ENCODE measurements around the gene TMEM81. TPM values are rescaled to one million over a fixed set of nuclear protein-coding genes. Genes with fewer than 3 reads are reported as not detected.

TMEM81 gene
- total RNA-seq, 1 donor from 2014 or later = 3.5 TPM

- no peaks in the 10 kb centered on the region for H3K27me3 ChIP-seq
- intact Hi-C loops (cut with DNase I) = loop anchor here (10.0 kb wide), 1 partner anchor 91 kb away; no protein-coding TSS in a partner anchor
- no peak overlapping the region for H3K27ac ChIP-seq
- no peaks in the 10 kb centered on the region for H3K36me3 ChIP-seq
- no peak overlapping the region for H3K4me3 ChIP-seq
- H3K4me1 ChIP-seq = no peaks in the 10 kb centered on the region
- DNase-seq = peak; percentile 55
- TF ChIP-seq, protein P1, sequence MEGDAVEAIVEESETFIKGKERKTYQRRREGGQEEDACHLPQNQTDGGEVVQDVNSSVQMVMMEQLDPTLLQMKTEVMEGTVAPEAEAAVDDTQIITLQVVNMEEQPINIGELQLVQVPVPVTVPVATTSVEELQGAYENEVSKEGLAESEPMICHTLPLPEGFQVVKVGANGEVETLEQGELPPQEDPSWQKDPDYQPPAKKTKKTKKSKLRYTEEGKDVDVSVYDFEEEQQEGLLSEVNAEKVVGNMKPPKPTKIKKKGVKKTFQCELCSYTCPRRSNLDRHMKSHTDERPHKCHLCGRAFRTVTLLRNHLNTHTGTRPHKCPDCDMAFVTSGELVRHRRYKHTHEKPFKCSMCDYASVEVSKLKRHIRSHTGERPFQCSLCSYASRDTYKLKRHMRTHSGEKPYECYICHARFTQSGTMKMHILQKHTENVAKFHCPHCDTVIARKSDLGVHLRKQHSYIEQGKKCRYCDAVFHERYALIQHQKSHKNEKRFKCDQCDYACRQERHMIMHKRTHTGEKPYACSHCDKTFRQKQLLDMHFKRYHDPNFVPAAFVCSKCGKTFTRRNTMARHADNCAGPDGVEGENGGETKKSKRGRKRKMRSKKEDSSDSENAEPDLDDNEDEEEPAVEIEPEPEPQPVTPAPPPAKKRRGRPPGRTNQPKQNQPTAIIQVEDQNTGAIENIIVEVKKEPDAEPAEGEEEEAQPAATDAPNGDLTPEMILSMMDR (IDR thresholded peaks at IDR 0.05) = no peak
- no peak for ATAC-seq
- H3K9me3 ChIP-seq = no peaks in the 10 kb centered on the region
Observed at GRCh38 chr1:205065666-205066065, 18.6 kb downstream of the TMEM81 start.

DNA sequence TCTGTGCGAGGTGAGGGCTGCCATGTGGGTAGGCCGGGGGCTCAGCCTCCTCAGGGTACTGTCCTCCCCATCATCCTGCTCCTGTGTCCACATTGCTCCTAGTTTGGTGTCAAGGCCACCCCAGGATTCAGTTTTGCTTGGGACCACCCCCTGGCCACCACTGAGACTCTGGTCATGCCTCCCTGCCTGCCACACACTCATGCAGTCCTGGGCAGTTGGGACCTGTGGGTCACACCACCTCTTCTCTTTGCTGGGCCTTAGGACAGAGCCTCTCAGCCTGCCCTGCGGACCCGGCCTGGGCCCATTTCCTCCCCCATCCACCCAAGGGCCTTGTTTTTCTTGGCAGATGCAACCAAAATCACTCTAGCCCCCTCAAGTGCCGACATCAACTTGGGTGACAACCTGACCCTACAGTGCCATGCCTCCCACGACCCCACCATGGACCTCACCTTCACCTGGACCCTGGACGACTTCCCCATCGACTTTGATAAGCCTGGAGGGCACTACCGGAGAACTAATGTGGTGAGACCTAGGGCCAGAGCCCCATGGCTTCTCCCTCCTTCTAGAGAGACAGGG is 19.4 kb downstream of the TMEM81 start:
- peak; percentile 42 for DNase-seq
- no peak for ATAC-seq
- intact Hi-C loops (cut with DNase I) = loop anchor here (10.0 kb wide), 1 partner anchor 90 kb away; no protein-coding TSS in a partner anchor
- TF ChIP-seq, protein P1 (IDR thresholded peaks at IDR 0.05) = no peak
- Histone ChIP-seq H3K4me3 (no peak overlapping the region), H3K36me3 (no peaks in the 10 kb centered on the region), H3K9me3 (no peaks in the 10 kb centered on the region), H3K27me3 (no peaks in the 10 kb centered on the region), H3K27ac (no peak overlapping the region), H3K4me1 (no peaks in the 10 kb centered on the region)

DNA sequence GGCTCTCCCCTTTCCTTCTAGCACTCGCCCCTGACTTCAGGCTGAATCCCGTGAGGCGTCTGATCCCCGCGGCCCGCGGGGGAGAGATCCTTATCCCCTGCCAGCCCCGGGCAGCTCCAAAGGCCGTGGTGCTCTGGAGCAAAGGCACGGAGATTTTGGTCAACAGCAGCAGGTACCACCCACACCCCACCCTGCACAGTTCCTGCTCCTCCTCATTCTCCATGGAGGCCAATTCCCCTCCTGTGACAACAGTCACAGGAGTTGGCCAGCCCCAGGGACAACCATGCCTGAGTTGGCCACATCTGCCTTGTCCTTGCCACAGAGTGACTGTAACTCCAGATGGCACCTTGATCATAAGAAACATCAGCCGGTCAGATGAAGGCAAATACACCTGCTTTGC is 20.0 kb downstream of the TMEM81 start:
- no peak overlapping the region for H3K4me3 ChIP-seq
- H3K9me3 ChIP-seq = no peaks in the 10 kb centered on the region
- TF ChIP-seq, protein P1 (IDR thresholded peaks at IDR 0.05) = no peak
- H3K4me1 ChIP-seq = no peaks in the 10 kb centered on the region
- H3K27ac ChIP-seq = no peak overlapping the region
- peak; percentile 37 for DNase-seq
- H3K36me3 ChIP-seq = no peaks in the 10 kb centered on the region
- intact Hi-C loops (cut with DNase I) = loop anchor here (10.0 kb wide), 1 partner anchor 90 kb away; no protein-coding TSS in a partner anchor
- H3K27me3 ChIP-seq = no peaks in the 10 kb centered on the region
- ATAC-seq = no peak

DNA sequence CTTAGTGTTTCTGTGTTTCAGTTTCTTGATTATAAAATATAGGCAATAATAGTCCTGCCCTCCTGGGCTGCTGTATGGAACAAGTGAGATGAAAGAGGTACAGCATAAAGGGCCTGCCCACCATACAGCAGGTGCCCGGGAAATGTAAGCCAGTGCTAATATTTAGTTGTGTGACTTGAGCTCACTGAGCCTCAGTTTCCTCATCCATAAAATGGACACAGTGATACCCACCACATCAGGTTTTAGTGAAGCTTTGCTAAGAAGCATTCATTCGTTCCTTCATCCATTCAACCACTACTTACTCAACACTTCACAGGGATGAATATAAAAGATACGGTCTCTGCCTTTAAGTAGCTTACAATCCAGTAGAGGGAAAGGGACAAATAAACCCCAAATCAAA is 21.4 kb downstream of the TMEM81 start:
- Histone ChIP-seq H3K4me1 (no peaks in the 10 kb centered on the region), H3K27me3 (no peaks in the 10 kb centered on the region), H3K27ac (no peak overlapping the region), H3K36me3 (no peaks in the 10 kb centered on the region), H3K9me3 (no peaks in the 10 kb centered on the region), H3K4me3 (no peak overlapping the region)
- TF ChIP-seq, protein P1 (IDR thresholded peaks at IDR 0.05) = no peak
- intact Hi-C loops (cut with DNase I) = loop anchor here (10.0 kb wide), 1 partner anchor 88 kb away; no protein-coding TSS in a partner anchor
- DNase-seq = no peak
- ATAC-seq = no peak

DNA sequence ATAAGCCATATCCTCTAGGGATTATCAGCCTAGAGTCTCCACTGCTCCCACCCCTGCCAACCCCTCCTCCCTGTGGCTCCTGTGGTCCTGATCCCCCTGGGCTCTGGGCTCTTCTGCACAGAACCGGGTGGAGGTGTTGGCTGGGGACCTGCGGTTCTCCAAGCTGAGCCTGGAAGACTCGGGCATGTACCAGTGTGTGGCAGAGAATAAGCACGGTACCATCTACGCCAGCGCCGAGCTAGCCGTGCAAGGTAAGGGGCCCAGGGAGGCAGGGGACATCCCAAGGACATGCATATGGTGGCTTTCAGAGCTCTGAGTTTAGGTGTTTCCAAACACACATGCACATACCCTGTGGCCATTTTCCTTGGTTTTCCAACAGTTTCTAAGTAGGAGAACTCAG is 21.9 kb downstream of the TMEM81 start:
- H3K27ac ChIP-seq = no peak overlapping the region
- H3K36me3 ChIP-seq = no peaks in the 10 kb centered on the region
- TF ChIP-seq, protein P1 (IDR thresholded peaks at IDR 0.05) = no peak
- no peaks in the 10 kb centered on the region for H3K4me1 ChIP-seq
- no peak overlapping the region for H3K4me3 ChIP-seq
- DNase-seq (peak; percentile 51), ATAC-seq (no peak)
- intact Hi-C loops (cut with DNase I) = loop anchor here (10.0 kb wide), 1 partner anchor 88 kb away; no protein-coding TSS in a partner anchor
- no peaks in the 10 kb centered on the region for H3K27me3 ChIP-seq
- H3K9me3 ChIP-seq = no peaks in the 10 kb centered on the region

Data from upper lobe of right lung (tissue), 1 donor.